ENCODE results near the gene PLXNA4.

- TF ChIP-seq CTCF (IDR thresholded peaks at IDR 0.05) (no peak), POLR2AphosphoS5 (IDR thresholded peaks at IDR 0.05; ENCODE audit: low read depth, low read length) (no peak), REST (IDR thresholded peaks at IDR 0.05; ENCODE audit: insufficient read depth in 1 of 2, low read depth in 2 of 2, low read length in 1 of 2) (no peak), TCF7L2 (IDR thresholded peaks at IDR 0.05; ENCODE audit: low read depth, low read length) (no peak), SIN3A (IDR thresholded peaks at IDR 0.05; ENCODE audit: borderline replicate concordance, insufficient read depth, low read depth, low read length) (no peak)
These were observed 247.5 kb downstream of the PLXNA4 start for GRCh38 chr7:132328760-132329159.

Data from Panc1 (cell line).